Tibial artery (tissue), 4 donors: ENCODE data around the gene NTMT1.
A peak's percentile ranks its signal among the peaks of the same experiment; 100 is the strongest.

Experiments used
- DNase-seq, 2 donors: peaks; one replicate each; pipeline ENCODE4 v3.0.0-alpha.2; 2019
- H3K27ac ChIP-seq, 2 donors: fragments of 200-600 bp; sonication (generic) in 1 of 2; 1 replicate in 1 of 2; 2 replicates in 1 of 2; pipeline ENCODE4 v1.5.1; 2018 to 2019; ENCODE audit warnings: mild to moderate bottlenecking in 1 of 2
- H3K27me3 ChIP-seq, 2 donors: fragments of 200-600 bp; sonication (generic) in 1 of 2; one replicate each; pipeline versions ENCODE4 v1.5.1 to v1.6.0; 2016 to 2019
- H3K36me3 ChIP-seq, 3 donors: fragments of 200-600 bp; sonication (generic) in 2 of 3; one replicate each; pipeline ENCODE4 v1.5.1; 2016 to 2019; ENCODE audit warnings: mild to moderate bottlenecking in 2 of 3
- H3K4me1 ChIP-seq, 4 donors: fragments of 200-600 bp; sonication (generic) in 2 of 4; 1 replicate in 3 of 4; 2 replicates in 1 of 4; pipeline ENCODE4 v1.5.1; 2016 to 2019
- H3K4me3 ChIP-seq, 2 donors: fragments of 200-600 bp; sonication (generic) in 1 of 2; 1 replicate in 1 of 2; 2 replicates in 1 of 2; pipeline ENCODE4 v1.5.1; 2018 to 2019; ENCODE audit warnings: mild to moderate bottlenecking in 2 of 2
- H3K9me3 ChIP-seq, 3 donors: fragments of 200-600 bp; sonication (generic) in 1 of 3; one replicate each; pipeline ENCODE4 v1.5.1; 2016 to 2019
- intact Hi-C: fragments of 100-400 bp; cut with DNase I; formaldehyde crosslinking; loops from one replicate; pipeline ENCODE4 v1.15.0; 2023; ENCODE audit warnings: low total_unique reads
- TF ChIP-seq, protein P1 (sequence below), 2 experiments: fragments of 200-600 bp in 1 of 2; fragments of 450-650 bp in 1 of 2; IDR thresholded peaks; one replicate each; pipeline ENCODE4 v1.5.1; 2017 to 2019; ENCODE audit warnings: antibody characterized with exemption in 2 of 2, mild to moderate bottlenecking in 1 of 2, moderate library complexity in 1 of 2

Gene NTMT1

DNA sequence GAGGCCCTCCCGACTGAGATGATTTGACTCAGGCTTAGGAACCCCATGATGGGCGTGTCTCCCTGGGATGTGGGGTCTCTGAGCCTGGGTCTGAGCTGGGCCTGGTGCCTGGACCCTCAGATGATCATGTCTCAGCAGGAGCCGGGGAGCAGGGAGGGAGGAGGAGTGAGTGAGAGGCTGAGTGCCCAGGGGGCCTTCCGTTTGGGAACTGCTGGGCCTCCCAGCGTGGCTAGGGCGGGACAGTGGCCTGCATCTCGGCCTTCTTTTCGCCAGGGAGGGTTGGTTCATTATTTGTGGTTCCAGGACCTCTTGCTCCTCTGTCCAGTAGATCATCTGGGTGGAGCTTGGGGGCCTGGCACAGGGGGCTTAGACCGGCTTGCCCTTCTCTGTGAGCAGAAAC is 45.1 kb downstream of the NTMT1 start:
- intact Hi-C loops = loop anchor here (10.0 kb wide), 1 partner anchor 1064 kb away; no protein-coding TSS in a partner anchor
- Histone ChIP-seq H3K9me3 (no peaks in the 10 kb centered on the region), H3K27ac (peak overlapping the region in 1 of 2 donors; percentile 24), H3K4me3 (no peak overlapping the region), H3K27me3 (no peaks in the 10 kb centered on the region), H3K4me1 (peaks cover 0 to 85% (median 37%) of the 10 kb centered on the region in 4 donors), H3K36me3 (no peaks in the 10 kb centered on the region)
- no peak for DNase-seq
- TF ChIP-seq, protein P1, sequence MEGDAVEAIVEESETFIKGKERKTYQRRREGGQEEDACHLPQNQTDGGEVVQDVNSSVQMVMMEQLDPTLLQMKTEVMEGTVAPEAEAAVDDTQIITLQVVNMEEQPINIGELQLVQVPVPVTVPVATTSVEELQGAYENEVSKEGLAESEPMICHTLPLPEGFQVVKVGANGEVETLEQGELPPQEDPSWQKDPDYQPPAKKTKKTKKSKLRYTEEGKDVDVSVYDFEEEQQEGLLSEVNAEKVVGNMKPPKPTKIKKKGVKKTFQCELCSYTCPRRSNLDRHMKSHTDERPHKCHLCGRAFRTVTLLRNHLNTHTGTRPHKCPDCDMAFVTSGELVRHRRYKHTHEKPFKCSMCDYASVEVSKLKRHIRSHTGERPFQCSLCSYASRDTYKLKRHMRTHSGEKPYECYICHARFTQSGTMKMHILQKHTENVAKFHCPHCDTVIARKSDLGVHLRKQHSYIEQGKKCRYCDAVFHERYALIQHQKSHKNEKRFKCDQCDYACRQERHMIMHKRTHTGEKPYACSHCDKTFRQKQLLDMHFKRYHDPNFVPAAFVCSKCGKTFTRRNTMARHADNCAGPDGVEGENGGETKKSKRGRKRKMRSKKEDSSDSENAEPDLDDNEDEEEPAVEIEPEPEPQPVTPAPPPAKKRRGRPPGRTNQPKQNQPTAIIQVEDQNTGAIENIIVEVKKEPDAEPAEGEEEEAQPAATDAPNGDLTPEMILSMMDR (IDR thresholded peaks at IDR 0.05) = no peak

DNA sequence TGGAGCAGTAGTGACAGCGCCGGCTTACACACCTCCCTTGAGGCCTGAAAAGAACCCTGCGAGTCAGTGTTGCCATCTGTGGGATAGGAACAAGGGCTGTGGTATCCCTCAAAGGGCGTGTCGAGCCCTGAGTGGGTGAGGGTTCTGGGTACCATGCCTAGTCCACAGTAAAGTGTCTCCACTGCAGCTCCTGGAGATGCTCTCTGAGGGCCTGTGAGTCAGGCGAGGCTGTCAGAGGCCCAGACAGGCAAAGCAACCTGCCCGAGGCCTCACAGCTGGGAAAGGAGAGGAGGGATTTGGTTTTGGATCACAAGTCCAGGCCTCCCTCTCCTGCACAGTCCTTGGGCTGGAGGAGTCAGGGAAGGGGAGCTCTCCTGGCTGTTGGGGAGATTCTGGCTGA is 45.6 kb downstream of the NTMT1 start:
- intact Hi-C loops = loop anchor here (10.0 kb wide), 1 partner anchor 1063 kb away; no protein-coding TSS in a partner anchor
- TF ChIP-seq, protein P1 (IDR thresholded peaks at IDR 0.05) = no peak

DNA sequence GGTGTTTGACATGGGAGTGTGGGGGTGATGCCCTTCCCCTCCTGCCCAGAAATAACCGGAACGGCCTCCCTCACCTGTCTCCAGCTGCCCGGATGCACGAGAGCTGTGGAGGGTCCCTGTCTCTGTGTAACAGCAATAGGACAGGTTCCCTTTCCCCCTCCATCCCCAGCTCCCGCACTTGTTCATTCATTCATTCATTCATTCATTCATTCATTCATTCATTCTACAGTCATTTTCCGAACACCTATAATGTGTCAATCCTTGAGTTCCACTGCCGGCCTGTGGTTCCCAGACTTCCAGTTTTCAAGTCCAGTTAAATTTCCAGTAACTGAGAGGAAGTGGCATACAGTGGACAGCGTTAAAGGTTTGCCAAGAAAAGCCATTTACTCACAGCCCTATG is 46.7 kb downstream of the NTMT1 start:
- peaks cover 0 to 91% (median 38%) of the 10 kb centered on the region in 4 donors for H3K4me1 ChIP-seq
- no peaks in the 10 kb centered on the region for H3K9me3 ChIP-seq
- H3K36me3 ChIP-seq = no peaks in the 10 kb centered on the region
- TF ChIP-seq, protein P1 (IDR thresholded peaks at IDR 0.05) = no peak
- no peak overlapping the region for H3K4me3 ChIP-seq
- no peak for DNase-seq
- intact Hi-C loops = loop anchor here (10.0 kb wide), 1 partner anchor 1062 kb away; no protein-coding TSS in a partner anchor
- no peak overlapping the region for H3K27ac ChIP-seq
- H3K27me3 ChIP-seq = no peaks in the 10 kb centered on the region

More for the DNA sequence above, 45.6 kb downstream of the NTMT1 start:
- no peak for DNase-seq
- no peak overlapping the region for H3K4me3 ChIP-seq
- no peaks in the 10 kb centered on the region for H3K9me3 ChIP-seq
- H3K36me3 ChIP-seq = no peaks in the 10 kb centered on the region
- peaks cover 0 to 90% (median 38%) of the 10 kb centered on the region in 4 donors for H3K4me1 ChIP-seq
- peak overlapping the region in 1 of 2 donors; percentile 24 for H3K27ac ChIP-seq
- H3K27me3 ChIP-seq = no peaks in the 10 kb centered on the region

DNA sequence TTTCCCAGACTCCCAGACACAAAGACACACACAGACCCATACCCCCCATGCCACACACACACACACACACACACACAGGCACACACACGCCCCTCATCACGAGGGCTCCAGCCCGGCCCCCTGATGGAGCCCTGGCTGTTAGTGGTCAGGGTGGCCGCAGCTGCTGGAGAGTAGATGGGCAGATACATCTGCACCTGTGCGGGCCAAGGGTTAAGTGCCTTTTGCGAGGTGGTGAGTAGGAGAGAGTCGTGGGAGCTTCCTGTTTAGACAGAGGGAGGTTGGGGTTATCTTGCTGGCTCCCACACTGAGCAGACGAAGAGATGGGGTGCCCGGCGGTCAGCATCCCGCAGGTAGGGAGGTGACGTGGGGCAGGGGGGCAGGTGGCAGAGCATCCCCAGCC is 47.6 kb downstream of the NTMT1 start:
- no peaks in the 10 kb centered on the region for H3K9me3 ChIP-seq
- peaks cover 0 to 82% (median 33%) of the 10 kb centered on the region in 4 donors for H3K4me1 ChIP-seq
- TF ChIP-seq, protein P1 (IDR thresholded peaks at IDR 0.05) = no peak
- H3K36me3 ChIP-seq = no peaks in the 10 kb centered on the region
- intact Hi-C loops = loop anchor here (10.0 kb wide), 1 partner anchor 1061 kb away; no protein-coding TSS in a partner anchor
- H3K27me3 ChIP-seq = no peaks in the 10 kb centered on the region
- no peak overlapping the region for H3K27ac ChIP-seq
- no peak overlapping the region for H3K4me3 ChIP-seq
- DNase-seq = no peak

DNA sequence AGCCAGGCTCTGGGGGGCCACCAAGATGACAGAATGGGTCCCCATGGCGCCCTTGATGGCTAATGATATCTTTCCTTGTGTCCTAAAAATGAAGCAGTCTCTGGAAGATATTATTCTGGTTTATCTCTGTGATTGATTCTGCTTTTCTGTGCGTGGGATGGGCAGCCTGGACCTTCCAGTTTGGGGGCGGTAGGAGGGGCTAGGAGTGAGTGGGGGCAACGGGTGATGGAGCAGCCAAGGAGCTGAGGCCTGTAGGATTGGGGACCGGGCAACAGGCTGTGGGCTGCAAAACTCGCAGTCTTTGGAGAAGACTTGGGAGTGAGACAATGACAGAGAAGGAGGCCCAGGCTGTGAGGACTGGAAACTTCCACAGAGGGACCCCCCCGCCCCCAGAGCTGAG is 48.3 kb downstream of the NTMT1 start:
- no peaks in the 10 kb centered on the region for H3K9me3 ChIP-seq
- no peaks in the 10 kb centered on the region for H3K27me3 ChIP-seq
- intact Hi-C loops = loop anchor here (10.0 kb wide), 1 partner anchor 1061 kb away; no protein-coding TSS in a partner anchor
- no peak overlapping the region for H3K27ac ChIP-seq
- peaks cover 0 to 75% (median 30%) of the 10 kb centered on the region in 4 donors for H3K4me1 ChIP-seq
- no peak for DNase-seq
- H3K4me3 ChIP-seq = no peak overlapping the region
- TF ChIP-seq, protein P1 (IDR thresholded peaks at IDR 0.05) = no peak
- no peaks in the 10 kb centered on the region for H3K36me3 ChIP-seq
